GM21825 (cell line): Measurements from ENCODE around the gene CLEC2L.
"Not testable (repeated sequence)": the region's sequence is repeated elsewhere in the genome, so short reads cannot be mapped to it uniquely, and the experiment has no call there.

ENCODE experiments used
- ATAC-seq: cut with Tn5 transposase; IDR thresholded peaks from one replicate; pipeline ENCODE4 v1.9.1; 2021; ENCODE audit warnings: mild to moderate bottlenecking, moderate library complexity; ENCODE audit not compliant: unreplicated experiment

CLEC2L gene

DNA sequence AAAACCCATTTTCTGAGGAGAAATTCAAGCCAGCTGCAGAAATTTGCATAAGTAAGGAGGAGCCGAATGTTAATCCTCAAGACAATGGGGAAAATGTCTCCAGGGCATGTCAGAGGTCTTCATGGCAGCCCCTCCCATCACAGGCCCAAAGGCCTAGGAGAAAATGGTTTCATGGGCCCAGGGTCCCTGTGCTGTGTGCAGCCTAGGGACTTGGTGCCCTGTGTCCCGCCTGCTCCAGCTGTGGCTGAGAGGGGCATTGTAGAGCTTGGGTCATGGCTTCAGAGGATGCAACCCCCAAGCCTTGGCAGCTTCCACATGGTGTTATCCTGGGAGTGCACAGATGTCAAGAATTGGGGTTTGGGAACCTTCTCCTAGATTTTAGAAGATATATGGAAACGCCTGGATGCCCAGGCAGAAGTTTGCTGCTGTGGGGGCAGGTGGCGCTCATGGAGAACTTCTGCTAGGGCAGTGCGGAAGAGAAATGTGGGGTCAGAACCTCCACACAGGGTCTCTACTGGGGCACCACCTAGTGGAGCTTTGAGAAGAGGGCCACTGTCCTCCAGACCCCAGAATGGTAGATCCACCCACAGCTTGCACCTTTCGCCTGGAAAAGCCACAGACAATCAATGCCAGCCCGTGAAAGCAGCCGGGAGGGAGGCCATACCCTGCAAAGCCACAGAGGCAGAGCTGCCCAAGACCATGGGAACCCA lies 30.7 kb downstream of the CLEC2L start:
- not testable (repeated sequence) for ATAC-seq

DNA sequence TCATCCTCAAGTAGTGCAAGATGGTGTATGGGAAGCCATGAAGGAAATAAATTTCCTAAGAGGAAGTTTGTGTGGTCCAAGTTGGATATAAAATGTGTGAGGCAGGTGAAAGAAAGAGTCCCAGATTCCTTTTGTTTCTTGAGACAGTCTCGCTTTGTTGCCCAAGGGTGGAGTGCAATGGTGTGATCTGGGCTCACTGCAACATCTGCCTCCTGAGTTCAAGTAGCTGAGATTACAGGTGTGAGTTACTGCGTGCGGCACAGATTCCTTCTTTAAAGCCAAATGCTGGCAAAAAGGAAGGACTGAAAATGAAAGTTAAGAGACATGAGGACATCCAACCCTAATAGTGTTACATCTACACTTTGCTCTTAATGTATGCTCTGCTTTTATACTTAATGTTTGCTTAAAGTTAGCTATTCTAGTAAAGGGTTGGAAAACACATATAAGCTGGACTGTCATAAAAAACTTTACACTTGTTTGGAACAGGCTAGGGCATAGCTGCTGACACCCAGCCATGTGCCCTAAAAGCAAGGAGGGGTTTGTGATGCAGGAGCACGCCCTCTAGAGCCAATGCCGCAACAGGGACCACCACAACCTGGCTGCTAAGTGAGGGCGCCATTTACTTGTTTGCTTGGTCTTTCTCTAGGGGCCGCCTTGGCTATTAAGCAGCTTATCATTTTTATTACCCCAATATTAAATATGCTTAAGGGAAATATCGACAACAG lies 34.5 kb downstream of the CLEC2L start:
- no peak for ATAC-seq

DNA sequence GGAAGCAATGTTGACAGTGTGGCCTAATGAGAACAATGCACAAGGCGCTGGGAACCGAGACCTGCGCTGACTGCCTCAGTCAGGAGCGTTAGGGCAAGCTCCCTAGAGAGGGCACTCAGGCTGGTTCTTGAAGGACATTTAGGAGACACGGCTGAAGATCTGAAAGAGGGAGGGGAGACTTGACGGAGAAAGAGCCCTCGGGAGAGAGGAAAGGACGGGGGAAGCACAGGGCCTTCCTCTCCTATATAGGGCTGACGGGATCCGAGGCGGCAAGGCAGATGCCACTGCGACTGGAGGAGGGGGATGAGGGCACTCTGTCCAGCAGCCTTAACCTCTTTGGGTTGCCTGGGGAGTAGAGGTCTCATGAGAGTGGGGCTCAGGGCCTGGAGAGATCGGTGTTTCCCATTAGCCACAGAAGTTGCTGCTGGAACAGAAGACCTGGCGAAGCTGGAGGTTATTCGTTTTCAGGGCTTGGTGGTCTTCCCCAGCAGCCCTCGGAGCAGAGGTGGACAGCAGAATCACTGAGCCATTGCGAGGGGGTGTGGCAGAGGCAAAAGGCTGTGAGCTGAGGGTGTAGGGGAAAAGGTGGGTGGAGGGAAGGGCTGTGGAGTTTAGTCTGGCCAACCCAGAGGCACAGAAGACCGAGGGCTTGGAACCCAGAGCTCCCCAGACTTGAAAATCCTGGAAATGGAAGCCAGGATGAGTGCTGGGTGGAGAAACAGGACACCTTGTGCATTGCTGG lies 36.0 kb downstream of the CLEC2L start:
- ATAC-seq: no peak

DNA sequence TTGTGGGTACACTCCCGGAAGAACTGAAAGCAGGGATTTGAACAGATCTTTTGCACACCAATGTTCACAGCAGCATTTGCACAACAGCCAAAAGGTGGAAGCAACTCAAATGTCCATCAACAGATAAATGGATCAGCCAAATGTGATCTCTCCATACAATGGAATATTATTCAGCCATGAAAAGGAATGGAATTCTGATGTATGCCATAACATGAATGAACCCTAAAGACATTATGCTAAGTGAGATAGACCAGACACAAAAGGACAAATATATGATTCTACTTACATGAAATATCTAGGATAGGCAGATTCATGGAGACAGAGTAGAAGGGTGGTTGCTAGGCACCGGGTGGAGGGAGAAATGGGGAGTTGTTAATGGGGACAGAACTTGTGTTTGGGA lies 36.7 kb downstream of the CLEC2L start:
- no peak for ATAC-seq

DNA sequence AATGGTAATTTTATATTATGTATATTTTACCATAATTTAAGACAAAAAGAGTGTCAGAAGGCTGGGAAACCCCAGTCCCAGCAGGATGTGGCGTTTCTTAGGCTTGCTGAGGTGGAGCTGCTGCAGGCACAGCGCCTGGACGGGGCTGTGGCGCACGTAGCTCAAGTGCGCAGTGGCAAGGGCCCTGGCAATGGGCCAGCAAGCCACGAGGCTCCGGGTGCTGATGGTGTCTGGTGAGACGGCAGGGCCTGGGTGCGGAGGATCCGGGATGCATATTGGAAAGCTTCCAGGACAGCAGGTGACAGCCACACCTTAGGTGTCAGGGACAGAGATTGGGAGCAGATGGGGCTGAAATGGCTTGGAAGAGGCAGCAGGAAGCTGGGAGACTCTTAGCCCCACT lies 37.2 kb downstream of the CLEC2L start:
- no peak for ATAC-seq

DNA sequence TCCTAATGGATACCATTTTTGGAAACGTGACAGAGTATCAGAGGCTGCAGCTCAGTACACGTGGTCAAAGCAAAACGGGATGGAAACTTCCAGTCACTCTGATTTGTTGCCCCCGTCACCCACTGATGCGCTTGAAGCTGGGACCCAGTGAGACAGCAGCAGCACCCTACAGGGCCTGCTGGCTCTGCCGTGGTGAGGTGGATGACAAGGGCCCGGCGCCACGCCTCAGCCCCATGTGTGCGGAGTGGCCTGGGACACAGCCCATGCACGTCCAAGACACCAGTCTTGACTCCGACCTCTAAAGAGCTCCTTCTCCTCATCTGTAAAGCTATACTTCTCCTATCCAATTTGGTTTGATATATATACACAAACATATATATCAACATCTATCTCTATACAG lies 39.0 kb downstream of the CLEC2L start:
- ATAC-seq: no peak

DNA sequence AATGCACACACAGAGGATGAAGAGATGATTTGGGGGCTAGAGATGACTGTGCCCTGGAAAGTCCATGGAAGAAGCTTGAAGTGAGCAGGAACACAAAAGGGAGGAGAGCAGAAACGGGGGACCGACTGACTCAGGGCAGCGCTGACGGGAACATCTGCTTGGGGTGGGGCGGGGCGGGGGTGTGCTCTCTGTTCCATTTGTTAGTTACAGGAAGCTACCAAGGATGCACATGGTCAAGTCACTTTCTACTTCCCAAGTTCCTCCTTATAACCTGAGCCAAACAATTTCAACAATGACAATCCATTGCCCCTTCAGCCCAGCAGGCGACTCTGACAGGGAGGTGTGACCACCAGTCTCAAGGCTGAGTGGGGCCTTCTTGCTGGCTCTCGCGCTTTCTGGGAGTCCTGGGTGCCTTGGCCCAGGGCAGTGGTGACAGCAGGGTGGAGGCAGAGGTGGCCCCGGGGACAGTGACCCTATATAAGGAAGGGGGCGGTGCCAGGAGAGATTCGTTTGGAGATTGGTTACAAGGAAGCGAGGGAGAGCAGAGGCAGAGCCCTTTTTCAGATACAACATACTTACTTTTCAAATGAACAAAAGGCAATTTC lies 39.6 kb downstream of the CLEC2L start:
- no peak for ATAC-seq

DNA sequence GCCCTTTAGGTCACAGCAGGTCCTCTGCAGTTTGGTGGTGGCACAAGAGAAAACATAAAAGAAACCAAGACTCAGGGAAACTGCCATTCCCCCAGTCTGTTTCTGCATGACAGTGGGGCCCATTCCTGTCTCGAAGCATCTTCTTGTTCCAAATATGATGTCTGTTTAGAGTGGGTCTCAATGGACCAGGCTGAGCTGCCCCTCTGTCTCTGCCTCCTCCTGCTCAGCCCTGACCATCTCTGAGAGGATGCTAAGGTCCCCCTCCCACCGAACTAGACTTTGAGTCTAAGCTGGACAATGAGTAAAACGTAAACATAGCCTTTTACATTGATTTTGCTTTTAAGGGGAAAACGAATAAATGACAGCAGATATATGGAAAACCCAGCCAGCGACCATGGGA lies 40.4 kb downstream of the CLEC2L start:
- ATAC-seq: no peak

DNA sequence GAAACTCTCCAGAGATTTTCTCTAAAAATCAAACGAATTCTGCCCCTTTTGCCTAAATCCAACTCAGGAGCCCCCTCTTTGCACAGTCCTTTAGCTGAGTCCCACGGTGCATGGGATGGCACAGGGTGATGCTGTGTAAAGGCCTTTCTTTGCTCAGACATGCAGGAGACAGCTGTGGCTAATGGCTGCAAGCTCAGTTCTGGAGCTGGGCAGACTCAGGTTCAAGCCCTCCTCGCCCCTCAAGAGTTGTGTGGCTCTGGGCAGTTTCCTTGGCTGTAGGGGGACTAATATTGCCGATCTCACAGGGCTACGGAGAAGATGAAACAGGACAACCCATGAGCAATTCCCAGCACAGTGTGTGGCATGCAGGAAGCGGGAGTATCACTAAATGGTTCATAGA lies 42.6 kb downstream of the CLEC2L start:
- ATAC-seq: no peak

DNA sequence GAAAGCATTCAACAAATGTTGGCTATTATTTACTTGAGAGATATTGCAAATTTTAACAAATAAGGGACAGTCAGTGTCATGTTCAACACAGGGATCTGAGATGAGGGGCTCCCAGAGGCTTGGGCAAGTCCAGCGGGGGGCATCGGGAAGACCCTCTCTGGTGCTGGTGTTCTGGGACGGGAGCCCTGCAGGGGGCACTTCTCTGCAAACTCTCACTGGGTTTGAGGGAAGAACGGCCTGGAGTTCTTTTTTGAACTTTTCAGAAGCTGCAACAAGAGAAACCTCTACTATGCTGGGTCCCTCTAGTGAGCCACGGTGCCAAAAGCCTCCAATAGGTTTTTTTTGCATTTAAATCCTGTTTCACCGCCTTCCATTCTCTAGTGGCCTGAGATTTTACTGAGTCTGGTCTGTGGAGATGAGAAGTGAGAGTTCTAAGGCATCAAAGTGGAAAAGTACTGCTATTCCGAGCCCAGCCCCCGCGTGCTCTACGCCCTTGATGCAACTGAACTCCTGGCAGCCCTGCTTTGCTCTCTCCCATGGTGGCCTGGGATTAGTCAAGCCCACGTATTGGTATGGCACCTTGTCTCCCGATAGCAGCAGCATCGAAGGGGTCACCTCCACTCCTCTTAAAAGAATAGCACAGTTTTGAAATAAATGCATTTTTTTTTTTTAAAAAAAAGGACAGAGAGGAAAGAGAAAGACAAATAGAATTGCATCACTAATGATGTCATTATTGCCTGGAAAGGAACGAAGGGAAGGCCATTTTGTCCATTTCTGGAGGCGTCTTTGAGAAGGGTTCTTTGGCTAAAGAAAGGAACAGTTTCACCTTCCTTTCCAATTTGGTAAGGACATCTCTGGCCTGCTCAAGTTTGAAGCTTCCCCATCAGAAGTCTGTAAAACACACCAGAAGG lies 43.5 kb downstream of the CLEC2L start:
- no peak for ATAC-seq

DNA sequence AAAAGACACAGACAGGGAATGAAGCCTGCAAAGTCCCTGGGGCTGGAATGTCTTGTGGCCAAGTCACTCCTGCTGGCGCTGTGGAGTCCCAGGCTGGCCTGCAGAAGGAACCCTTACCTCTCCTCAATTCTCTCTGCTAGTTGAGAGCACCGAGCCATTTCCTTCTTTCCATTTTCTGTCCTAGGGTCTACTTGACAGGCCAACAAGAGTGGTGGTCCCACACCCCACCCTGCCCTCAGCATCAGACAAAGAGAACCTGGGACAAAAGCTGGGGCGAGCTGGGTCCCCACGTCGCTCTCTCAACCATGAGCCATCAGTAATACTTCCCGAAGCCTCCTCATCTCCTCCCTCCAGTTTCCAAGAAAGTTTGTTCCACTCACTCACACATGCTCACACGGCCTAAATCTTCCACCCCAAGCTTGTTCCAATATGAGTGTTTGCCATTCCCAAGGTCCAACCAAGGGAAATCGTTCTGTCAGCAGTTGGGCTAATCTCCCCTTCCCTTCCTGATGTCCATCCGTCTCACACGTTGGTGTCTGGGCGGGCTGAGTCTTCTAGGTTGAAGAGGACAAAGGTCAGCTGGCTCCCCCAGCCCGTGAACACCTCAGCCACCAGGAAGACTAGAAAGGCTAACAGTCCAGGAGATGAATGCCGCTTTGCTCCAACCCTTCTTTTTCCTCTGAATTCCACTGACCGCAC lies 44.3 kb downstream of the CLEC2L start:
- ATAC-seq: no peak

DNA sequence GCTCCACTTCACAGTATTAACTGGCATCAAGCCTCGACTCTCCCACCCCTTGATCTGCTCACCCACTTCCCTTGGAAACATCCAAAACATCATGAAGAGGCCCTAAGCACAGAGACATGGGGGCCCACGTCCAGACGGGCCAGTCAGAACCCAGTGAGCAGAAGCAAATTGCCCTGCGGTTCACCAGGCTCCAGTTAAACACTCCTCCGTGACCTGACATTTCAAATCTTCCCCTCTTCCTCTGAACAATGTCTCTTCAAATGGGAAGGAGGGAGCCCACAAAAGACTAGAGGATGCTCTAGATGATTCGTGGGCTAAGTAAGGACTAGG lies 44.8 kb downstream of the CLEC2L start:
- ATAC-seq: no peak

DNA sequence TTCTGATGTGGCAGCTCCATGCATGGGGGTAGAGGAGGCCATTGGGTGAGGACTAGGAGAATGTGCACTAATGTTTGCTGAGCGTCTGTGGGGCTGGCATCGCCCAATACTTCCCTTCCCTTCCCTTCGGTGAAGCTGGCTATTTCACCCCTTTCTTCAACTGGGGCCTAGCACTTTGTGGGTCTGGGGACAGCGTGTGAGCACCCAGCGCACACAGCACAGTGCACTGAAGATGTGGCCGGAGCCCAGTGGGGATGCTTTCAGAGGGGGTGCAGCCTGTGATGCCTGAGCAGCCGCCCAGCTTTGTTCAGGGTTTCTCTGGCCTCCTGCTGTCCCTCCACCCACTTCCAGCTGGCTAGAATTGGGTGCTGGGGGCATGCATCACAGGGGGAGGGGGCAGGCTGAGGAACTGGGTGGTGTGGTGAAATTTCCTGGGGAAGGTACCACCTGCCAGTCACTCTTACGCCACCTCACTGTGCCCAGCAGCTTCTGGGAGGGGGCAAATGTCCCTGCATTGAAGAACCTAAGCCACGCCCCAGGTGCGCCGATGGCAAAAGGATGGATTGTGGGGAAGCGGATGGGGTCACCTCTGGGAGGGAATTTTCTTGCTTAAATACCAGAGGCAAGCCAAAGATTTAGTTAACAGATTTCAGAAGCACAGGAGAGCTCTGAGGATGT lies 45.5 kb downstream of the CLEC2L start:
- no peak for ATAC-seq

DNA sequence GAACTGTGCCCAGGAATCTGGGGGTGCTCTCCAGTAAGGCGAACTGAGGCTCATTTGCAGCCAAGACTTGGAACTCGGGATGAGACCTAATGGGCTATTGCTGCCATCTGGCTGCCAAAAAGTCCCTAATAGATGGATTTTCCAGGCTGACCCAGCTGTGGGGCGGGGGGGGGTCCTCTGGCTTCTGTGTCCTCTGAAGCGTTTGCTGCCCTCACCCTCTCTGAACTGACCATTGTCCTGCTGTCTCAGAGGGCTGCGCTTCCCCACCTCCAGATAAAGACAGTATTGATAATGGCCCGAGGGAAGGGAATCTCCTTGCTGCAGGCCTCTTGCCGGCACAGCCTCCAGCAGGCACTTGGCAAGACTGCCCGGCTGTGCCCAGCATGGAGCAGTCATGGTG lies 46.6 kb downstream of the CLEC2L start:
- ATAC-seq: no peak

DNA sequence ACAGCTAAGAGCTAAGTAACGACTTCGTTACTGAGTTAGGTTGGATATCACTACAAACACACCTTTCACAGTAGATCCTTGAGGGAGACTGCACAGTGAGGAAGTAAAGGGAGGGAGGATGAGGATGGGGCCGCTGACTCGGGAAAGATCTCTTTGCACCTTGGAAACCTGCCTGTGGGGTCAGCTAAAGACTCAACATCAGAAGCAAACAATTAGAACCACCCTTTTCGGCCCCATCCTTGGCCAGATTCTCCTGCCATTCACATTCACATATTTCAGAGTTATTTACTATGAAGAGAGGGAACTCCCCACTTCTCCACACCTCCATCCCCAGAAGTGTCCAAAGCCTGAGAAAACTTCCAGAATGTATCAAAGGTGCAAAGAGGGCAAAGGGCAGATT lies 47.1 kb downstream of the CLEC2L start:
- no peak for ATAC-seq

DNA sequence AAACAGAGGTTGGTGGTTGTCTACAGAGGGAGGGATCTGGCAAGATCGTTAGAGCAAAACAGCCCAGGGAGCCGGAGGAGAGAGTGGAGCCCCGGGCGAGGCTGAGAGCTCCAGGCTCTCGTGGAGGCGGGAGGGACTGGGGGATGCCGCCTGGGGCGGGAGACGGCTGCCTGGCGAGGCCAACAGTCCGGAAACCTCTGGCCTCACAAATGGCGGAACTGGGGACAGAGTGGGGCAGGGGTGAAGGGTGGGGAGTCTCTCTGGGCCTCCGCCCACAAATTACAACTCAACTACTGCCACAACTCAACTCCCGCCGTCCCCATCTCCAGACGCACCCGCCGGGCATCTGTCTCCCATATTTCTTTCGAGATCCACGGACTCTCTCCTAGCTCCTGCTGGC lies 47.7 kb downstream of the CLEC2L start:
- ATAC-seq: no peak

DNA sequence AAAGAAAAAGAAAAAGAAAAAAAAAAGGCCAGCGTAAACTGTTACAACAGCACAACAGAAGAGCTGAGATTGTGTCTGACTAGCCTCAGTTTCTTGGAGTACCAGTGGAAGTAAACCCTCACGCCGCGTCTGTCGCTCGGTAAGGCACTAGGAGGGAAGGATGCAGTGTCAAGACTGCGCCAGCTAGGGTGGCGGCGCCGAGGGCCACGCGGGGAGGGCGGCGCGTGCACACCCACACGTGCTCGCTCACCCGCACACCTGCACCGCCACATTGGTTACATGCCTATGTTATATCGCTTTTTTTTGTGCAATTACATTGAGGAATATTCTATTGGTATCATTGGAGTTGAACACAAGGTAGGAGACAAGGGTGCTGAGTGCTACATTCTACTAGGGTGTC lies 48.2 kb downstream of the CLEC2L start:
- no peak for ATAC-seq

DNA sequence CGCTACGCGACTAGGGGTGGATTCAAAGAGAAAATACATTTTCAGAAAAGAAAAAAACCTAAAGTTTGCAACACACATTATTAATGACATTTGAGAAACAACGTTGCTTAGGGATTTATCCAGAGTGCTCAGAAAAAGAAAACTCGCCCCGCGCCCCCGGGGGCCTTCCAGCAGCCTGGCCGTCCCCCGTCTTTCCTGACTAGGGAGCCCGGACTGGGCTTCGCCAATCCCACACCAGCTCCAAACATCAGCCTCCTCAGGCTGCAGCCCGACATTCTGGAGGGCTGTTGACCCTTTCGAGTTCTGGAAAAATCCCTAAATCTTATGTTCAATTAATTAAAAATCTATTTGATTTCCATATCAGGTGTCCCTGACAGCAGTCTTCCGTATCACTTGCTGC lies 48.6 kb downstream of the CLEC2L start:
- no peak for ATAC-seq

DNA sequence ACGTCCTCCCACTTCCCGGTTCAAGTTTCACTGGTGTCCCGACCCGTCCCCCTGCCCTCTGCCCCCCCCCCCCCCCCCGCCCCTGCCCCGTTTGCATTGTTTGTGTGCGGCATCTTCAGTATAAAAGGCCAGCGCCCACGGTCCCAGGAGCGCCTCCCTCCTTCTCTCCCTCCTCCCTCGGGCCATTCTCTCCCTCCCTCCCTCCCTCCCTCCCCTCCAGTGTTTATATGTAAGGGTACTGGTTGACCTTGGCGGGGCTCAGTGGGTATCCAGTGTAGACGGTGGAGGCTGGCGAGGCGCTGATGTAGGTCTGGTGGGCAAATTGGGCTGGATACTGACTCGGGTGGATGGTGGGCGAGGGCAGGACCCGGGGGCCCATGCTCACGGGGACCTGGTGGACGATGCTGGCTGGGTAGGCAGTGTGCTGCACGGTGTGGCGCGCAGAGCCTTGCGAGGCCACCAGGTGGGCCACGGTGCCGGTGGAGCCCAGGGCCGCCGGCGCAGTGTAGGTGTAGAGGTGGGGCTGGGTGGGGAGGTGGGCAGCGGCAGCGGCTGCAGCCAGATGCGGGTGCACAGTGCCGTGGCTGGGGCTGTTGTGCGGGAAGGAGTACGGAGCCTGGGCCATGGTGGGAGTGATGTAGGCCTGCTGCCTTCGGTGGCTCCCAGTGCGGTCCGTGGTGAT lies 49.4 kb downstream of the CLEC2L start:
- no peak for ATAC-seq
